ENCODE results near the gene VPS33A. TPM values are rescaled to one million over a fixed set of nuclear protein-coding genes. Genes with fewer than 3 reads are reported as not detected.

The VPS33A gene
- total and polyA plus RNA-seq, 2 experiments from 2014 or later: 19.5 to 48.0 TPM

DNA sequence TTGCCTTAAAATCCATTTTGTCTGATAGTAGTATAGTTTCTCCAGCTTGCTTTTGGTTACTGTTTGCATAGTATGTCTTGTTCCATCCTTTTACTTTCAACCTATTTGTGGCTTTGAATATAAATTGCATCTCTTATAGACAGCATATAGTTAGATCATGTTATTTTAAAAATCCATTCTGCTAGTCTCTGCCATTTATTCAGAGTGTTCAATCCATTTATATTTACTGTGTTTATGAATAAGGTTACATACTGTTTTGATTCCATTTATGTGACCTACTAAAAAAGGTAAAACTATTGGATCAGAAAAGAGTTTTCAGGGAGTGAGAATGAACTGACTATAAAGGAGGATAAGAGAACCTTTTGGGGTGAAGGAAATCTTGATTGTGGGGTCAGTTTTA lies 29.6 kb upstream of the VPS33A start (continued):
- TF ChIP-seq, protein P1, sequence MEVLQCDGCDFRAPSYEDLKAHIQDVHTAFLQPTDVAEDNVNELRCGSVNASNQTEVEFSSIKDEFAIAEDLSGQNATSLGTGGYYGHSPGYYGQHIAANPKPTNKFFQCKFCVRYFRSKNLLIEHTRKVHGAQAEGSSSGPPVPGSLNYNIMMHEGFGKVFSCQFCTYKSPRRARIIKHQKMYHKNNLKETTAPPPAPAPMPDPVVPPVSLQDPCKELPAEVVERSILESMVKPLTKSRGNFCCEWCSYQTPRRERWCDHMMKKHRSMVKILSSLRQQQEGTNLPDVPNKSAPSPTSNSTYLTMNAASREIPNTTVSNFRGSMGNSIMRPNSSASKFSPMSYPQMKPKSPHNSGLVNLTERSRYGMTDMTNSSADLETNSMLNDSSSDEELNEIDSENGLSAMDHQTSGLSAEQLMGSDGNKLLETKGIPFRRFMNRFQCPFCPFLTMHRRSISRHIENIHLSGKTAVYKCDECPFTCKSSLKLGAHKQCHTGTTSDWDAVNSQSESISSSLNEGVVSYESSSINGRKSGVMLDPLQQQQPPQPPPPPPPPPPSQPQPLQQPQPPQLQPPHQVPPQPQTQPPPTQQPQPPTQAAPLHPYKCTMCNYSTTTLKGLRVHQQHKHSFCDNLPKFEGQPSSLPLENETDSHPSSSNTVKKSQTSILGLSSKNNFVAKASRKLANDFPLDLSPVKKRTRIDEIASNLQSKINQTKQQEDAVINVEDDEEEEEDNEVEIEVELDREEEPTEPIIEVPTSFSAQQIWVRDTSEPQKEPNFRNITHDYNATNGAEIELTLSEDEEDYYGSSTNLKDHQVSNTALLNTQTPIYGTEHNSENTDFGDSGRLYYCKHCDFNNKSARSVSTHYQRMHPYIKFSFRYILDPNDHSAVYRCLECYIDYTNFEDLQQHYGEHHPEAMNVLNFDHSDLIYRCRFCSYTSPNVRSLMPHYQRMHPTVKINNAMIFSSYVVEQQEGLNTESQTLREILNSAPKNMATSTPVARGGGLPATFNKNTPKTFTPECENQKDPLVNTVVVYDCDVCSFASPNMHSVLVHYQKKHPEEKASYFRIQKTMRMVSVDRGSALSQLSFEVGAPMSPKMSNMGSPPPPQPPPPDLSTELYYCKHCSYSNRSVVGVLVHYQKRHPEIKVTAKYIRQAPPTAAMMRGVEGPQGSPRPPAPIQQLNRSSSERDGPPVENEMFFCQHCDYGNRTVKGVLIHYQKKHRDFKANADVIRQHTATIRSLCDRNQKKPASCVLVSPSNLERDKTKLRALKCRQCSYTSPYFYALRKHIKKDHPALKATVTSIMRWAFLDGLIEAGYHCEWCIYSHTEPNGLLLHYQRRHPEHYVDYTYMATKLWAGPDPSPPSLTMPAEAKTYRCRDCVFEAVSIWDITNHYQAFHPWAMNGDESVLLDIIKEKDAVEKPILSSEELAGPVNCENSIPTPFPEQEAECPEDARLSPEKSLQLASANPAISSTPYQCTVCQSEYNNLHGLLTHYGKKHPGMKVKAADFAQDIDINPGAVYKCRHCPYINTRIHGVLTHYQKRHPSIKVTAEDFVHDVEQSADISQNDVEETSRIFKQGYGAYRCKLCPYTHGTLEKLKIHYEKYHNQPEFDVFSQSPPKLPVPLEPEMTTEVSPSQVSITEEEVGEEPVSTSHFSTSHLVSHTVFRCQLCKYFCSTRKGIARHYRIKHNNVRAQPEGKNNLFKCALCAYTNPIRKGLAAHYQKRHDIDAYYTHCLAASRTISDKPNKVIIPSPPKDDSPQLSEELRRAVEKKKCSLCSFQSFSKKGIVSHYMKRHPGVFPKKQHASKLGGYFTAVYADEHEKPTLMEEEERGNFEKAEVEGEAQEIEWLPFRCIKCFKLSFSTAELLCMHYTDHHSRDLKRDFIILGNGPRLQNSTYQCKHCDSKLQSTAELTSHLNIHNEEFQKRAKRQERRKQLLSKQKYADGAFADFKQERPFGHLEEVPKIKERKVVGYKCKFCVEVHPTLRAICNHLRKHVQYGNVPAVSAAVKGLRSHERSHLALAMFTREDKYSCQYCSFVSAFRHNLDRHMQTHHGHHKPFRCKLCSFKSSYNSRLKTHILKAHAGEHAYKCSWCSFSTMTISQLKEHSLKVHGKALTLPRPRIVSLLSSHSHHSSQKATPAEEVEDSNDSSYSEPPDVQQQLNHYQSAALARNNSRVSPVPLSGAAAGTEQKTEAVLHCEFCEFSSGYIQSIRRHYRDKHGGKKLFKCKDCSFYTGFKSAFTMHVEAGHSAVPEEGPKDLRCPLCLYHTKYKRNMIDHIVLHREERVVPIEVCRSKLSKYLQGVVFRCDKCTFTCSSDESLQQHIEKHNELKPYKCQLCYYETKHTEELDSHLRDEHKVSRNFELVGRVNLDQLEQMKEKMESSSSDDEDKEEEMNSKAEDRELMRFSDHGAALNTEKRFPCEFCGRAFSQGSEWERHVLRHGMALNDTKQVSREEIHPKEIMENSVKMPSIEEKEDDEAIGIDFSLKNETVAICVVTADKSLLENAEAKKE (CRISPR knock-in tag; IDR thresholded peaks at IDR 0.05): no peak
- TF ChIP-seq EZH2 (IDR thresholded peaks at IDR 0.05; ENCODE audit: low read depth, unreplicated experiment) (no peak), POLR2AphosphoS5 (IDR thresholded peaks at IDR 0.05; ENCODE audit: low read depth) (no peak), CREB1 (CRISPR knock-in tag; IDR thresholded peaks at IDR 0.05; ENCODE audit: low read depth) (no peak)
- TF ChIP-seq, protein P2, sequence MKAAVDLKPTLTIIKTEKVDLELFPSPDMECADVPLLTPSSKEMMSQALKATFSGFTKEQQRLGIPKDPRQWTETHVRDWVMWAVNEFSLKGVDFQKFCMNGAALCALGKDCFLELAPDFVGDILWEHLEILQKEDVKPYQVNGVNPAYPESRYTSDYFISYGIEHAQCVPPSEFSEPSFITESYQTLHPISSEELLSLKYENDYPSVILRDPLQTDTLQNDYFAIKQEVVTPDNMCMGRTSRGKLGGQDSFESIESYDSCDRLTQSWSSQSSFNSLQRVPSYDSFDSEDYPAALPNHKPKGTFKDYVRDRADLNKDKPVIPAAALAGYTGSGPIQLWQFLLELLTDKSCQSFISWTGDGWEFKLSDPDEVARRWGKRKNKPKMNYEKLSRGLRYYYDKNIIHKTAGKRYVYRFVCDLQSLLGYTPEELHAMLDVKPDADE (IDR thresholded peaks at IDR 0.05): no peak

DNA sequence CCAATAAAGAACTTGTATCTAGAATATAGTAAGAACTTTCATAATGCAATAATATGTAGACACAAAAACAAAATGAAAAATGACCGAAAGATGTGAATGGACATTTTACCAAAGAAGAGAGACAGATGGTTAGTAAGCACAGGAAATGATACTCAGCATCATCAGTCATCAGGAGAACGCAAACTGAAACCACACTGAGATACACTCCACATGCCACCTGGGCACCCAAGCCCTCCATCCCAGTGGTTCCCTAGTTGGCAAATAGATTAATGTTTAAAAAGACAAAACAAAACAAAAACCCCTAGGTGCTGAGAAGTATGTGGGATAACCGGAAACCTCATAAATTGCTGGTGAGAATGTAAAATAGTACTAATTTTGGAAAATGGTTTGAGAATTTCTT lies 26.8 kb upstream of the VPS33A start:
- H3K36me3 Mint-ChIP-seq (ENCODE audit: low read depth): no peaks in the 10 kb centered on the region
- H3K27ac Mint-ChIP-seq: no peak overlapping the region
- no peak overlapping the region for H3K4me3 ChIP-seq

More for the DNA sequence above, 26.8 kb upstream of the VPS33A start:
- Histone ChIP-seq H3K9me2 (ENCODE audit: insufficient read depth) (no peaks in the 10 kb centered on the region), H3K27me3 (ENCODE audit: insufficient read depth) (no peaks in the 10 kb centered on the region), H3K4me2 (no peak overlapping the region), H3K79me2 (replicated peaks; ENCODE audit: insufficient read depth) (no peaks in the 10 kb centered on the region), H3K27ac (ENCODE audit: low read depth) (no peak overlapping the region), H3K36me3 (ENCODE audit: insufficient read depth) (no peaks in the 10 kb centered on the region), H3K4me1 (ENCODE audit: insufficient read depth) (no peaks in the 10 kb centered on the region), H2AFZ (no peak overlapping the region), H4K20me1 (replicated peaks; ENCODE audit: insufficient read depth) (no peaks in the 10 kb centered on the region), H3F3A (replicated peaks; ENCODE audit: low read depth) (no peaks in the 10 kb centered on the region)
- TF ChIP-seq ZNF331 (CRISPR knock-in tag; IDR thresholded peaks at IDR 0.05; ENCODE audit: low read depth): no peak
- Mint-ChIP-seq H3K27me3 (ENCODE audit: insufficient read depth, low read depth, poor library complexity) (peaks cover 2% of the 10 kb centered on the region), H3K9me3 (no peaks in the 10 kb centered on the region), H3K4me1 (no peaks in the 10 kb centered on the region), H3K4me3 (no peak overlapping the region)
- ATAC-seq: no peak
- no peak for DNase-seq (ENCODE audit: low spot score)

All from GM23338 (cell line).